LNCAP (cell line): Measurements from ENCODE around the gene ZNF581.

Source experiments
- CTCF ChIP-seq: fragments of 450-650 bp; IDR thresholded peaks from 2 replicates; pipeline ENCODE4 v1.5.1; 2017; ENCODE audit warnings: mild to moderate bottlenecking

ZNF581 gene

GRCh38 chr19:55679343-55680257, 36.2 kb downstream of the ZNF581 start:
- TF ChIP-seq CTCF = no peak

GRCh38 chr19:55680339-55681130, 37.1 kb downstream of the ZNF581 start:
- TF ChIP-seq CTCF = no peak

- no peak for TF ChIP-seq CTCF
These were observed 38.0 kb downstream of the ZNF581 start for GRCh38 chr19:55681131-55682092.

GRCh38 chr19:55683449-55684261, 40.2 kb downstream of the ZNF581 start:
- no peak for TF ChIP-seq CTCF

- TF ChIP-seq CTCF = no peak
These were observed 41.7 kb downstream of the ZNF581 start for GRCh38 chr19:55684946-55685681.

- no peak for TF ChIP-seq CTCF
These were observed 42.3 kb downstream of the ZNF581 start for GRCh38 chr19:55685776-55686175.
